ENCODE measurements around the gene RAPSN. TPM values are rescaled to one million over a fixed set of nuclear protein-coding genes. Genes with fewer than 3 reads are reported as not detected.

Gene RAPSN
- total and polyA plus RNA-seq, 2 donors (not counting 1 experiment from before 2014, with no cell fraction given) = 0.25 to 1.0 TPM

DNA sequence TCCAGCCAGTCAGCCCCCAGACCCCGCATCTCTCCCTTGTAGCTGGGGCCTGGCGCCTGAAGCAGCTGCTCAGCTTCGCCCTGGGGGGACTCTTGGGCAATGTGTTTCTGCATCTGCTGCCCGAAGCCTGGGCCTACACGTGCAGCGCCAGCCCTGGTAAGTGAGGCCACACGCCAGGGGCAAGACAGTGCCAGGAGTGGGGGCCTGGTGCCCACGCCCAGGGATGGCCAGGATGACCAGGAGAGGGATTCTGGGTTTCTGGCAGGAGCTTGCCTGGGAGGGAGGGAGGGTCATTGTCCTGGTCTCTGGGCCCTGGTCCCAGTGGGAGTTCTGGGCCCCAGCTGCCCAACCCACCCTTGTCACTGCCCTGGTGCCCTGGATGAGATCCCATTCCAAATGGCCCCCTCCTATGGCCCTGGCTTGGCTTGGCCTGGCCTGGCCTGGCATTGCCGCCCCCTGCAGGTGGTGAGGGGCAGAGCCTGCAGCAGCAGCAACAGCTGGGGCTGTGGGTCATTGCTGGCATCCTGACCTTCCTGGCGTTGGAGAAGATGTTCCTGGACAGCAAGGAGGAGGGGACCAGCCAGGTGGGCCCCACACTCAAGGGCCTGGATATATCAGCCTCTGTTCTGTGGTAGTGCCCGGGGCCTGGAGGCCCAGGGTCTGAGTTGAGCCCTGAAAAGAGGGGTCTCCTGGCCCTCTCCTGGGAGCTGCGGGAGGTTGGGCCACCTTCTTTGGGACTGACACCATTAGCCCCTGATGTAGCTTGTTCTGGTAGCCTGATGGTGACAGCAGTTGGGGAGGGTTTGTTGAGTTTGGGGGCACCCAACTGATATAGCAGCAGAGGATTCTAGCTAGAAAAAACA is 36.8 kb downstream of the RAPSN start:
- H3K9me3 ChIP-seq (ENCODE audit: control extremely low read depth in 1 of 3, control insufficient read depth in 2 of 3, insufficient read depth in 1 of 3, low read length in 2 of 3) = no peaks in the 10 kb centered on the region
- Mint-ChIP-seq H3K9me3 (ENCODE audit: insufficient read depth) (no peaks in the 10 kb centered on the region), H3K27ac (peak overlapping the region; percentile 53), H3K27me3 (no peaks in the 10 kb centered on the region), H3K4me1 (peaks cover 19% of the 10 kb centered on the region), H3K4me3 (no peak overlapping the region)
- ChIA-PET CTCF (interaction anchor here (0.6 to 19.1 kb wide), 46 partner anchors 9 to 524 kb away, joined by 3 to 345 read pairs (median 4); partner anchors contain the start of genes ACP2, ARFGAP2, DDB2 and NR1H3), POLR2A (interaction anchor here (0.6 to 1.8 kb wide), 6 partner anchors 12 to 193 kb away, joined by 3 to 7 read pairs (median 4); partner anchors contain the start of gene PSMC3)
- H3K4me1 ChIP-seq (ENCODE audit: control insufficient read depth in 2 of 2, insufficient read depth in 2 of 2, low read length in 2 of 2) = peaks cover 11 to 19% of the 10 kb centered on the region in 2 donors
- H3K9ac ChIP-seq (ENCODE audit: low read length) = no peak overlapping the region
- no peak overlapping the region for H3K27ac ChIP-seq (ENCODE audit: low read length in 2 of 2)
- ATAC-seq (ENCODE audit: low read depth) = no peak
- no peak overlapping the region for H2AFZ ChIP-seq (ENCODE audit: insufficient read depth, low read depth, low read length, poor library complexity, severe bottlenecking)
- H4K20me1 ChIP-seq (ENCODE audit: control insufficient read depth, insufficient read depth, low read length, poor library complexity, severe bottlenecking) = no peaks in the 10 kb centered on the region
- DNase-seq = peak; percentile 66
- intact Hi-C loops (cut with micrococcal nuclease) = loop anchor here (1.0 kb wide), 1 partner anchor 38 kb away; no protein-coding TSS in a partner anchor
- H3K36me3 ChIP-seq (replicated peaks in 1 of 2; ENCODE audit: control extremely low read depth in 1 of 2, control insufficient read depth in 1 of 2, extremely low read depth in 1 of 2, insufficient read depth in 2 of 2, low read length in 1 of 2) = peaks cover 0 to 21% of the 10 kb centered on the region in 2 experiments
- no peak overlapping the region for H3K4me2 ChIP-seq (replicated peaks; ENCODE audit: low read depth, low read length, poor library complexity, severe bottlenecking)
- TF ChIP-seq, protein P1, sequence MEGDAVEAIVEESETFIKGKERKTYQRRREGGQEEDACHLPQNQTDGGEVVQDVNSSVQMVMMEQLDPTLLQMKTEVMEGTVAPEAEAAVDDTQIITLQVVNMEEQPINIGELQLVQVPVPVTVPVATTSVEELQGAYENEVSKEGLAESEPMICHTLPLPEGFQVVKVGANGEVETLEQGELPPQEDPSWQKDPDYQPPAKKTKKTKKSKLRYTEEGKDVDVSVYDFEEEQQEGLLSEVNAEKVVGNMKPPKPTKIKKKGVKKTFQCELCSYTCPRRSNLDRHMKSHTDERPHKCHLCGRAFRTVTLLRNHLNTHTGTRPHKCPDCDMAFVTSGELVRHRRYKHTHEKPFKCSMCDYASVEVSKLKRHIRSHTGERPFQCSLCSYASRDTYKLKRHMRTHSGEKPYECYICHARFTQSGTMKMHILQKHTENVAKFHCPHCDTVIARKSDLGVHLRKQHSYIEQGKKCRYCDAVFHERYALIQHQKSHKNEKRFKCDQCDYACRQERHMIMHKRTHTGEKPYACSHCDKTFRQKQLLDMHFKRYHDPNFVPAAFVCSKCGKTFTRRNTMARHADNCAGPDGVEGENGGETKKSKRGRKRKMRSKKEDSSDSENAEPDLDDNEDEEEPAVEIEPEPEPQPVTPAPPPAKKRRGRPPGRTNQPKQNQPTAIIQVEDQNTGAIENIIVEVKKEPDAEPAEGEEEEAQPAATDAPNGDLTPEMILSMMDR (IDR thresholded peaks at IDR 0.05) = peak; percentile 86
- TF ChIP-seq EZH2 (IDR thresholded peaks at IDR 0.05; ENCODE audit: borderline replicate concordance, insufficient read depth, low read depth, low read length, poor library complexity, severe bottlenecking) = no peak
- WGBS (ENCODE audit: insufficient coverage) = 72% methylated on average over 12 of the region's 12 CpGs
- no peak overlapping the region for H3K4me3 ChIP-seq (ENCODE audit: control extremely low read depth in 1 of 5, extremely low read depth in 1 of 5, insufficient read depth in 1 of 5, low read depth in 2 of 5, low read length in 4 of 5)
- H3K79me2 ChIP-seq (ENCODE audit: control insufficient read depth, insufficient read depth, low read length) = no peaks in the 10 kb centered on the region
- H3K27me3 ChIP-seq (replicated peaks in 1 of 4; ENCODE audit: control extremely low read depth in 1 of 4, control insufficient read depth in 3 of 4, insufficient read depth in 4 of 4, low read length in 3 of 4) = no peaks in the 10 kb centered on the region
